Endothelial cell of umbilical vein (primary cell): Measurements from ENCODE around the gene SYCP3. TPM values are rescaled to one million over a fixed set of nuclear protein-coding genes. Genes with fewer than 3 reads are reported as not detected.

Experiments used
- BruUV-seq: library from RNA; stranded (reverse); fragments of 400-500 nt; replicated peaks from 2 replicates; lab custom pipeline; 2021; lab: Mats Ljungman, UMichigan
- CTCF ChIA-PET: fragments of 300-600, 350-600 bp; sonication (Branson Sonifier 250); formaldehyde crosslinking; loops from one replicate; lab custom pipeline; 2021; ENCODE audit warnings: antibody characterized with exemption, inconsistent platforms; lab: Charles Lee
- POLR2A ChIA-PET: fragments of 300-600, 350-600 bp; sonication (Branson Sonifier 250); formaldehyde crosslinking; loops from one replicate; lab custom pipeline; 2021; ENCODE audit warnings: antibody characterized with exemption, inconsistent platforms; lab: Charles Lee
- DNase-seq: peaks from one replicate; pipeline ENCODE4 v3.0.0-alpha.2; 2011; ENCODE audit warnings: low read depth, low spot score
- FAIRE-seq: peaks from 2 replicates; lab custom pipeline; 2011; peaks lifted over from hg19 to GRCh38; lab: Jason Lieb, UNC
- H2AFZ ChIP-seq: 2 replicates; pipeline ENCODE4 v1.6.0; 2012; ENCODE audit warnings: low read depth, low read length, control low read depth, inconsistent platforms
- H3K27ac ChIP-seq: 2 replicates; pipeline ENCODE4 v1.5.1; 2011; ENCODE audit warnings: low read depth, mild to moderate bottlenecking, control low read depth, low read length, moderate library complexity; ENCODE audit not compliant: insufficient read depth
- H3K27me3 ChIP-seq, 2 experiments: 2 replicates each; pipeline versions ENCODE4 v1.6.0 to v1.6.1; 2011; ENCODE audit warnings: low read length in 2 of 2, mixed read lengths in 1 of 2; ENCODE audit not compliant: control insufficient read depth in 2 of 2, insufficient read depth in 2 of 2
- H3K36me3 ChIP-seq, 2 experiments: 2 replicates in 1 of 2; 3 replicates in 1 of 2; pipeline ENCODE4 v1.5.1; 2011; ENCODE audit warnings: low read length in 2 of 2, mild to moderate bottlenecking in 1 of 2, moderate library complexity in 1 of 2; ENCODE audit not compliant: control insufficient read depth in 2 of 2, insufficient read depth in 2 of 2; ENCODE audit errors: extremely low read depth in 1 of 2
- H3K4me1 ChIP-seq: 3 replicates; pipeline ENCODE4 v1.5.1; 2011; ENCODE audit warnings: mild to moderate bottlenecking, low read length; ENCODE audit not compliant: control insufficient read depth, insufficient read depth; ENCODE audit errors: extremely low read depth
- H3K4me2 ChIP-seq: 2 replicates; pipeline ENCODE4 v1.6.1; 2011; ENCODE audit warnings: low read length, control low read depth, mixed read lengths; ENCODE audit not compliant: insufficient read depth
- H3K4me3 ChIP-seq, 3 experiments: fragments of 200-600 bp in 1 of 3; sonication (generic), shearing (Covaris generic) in 1 of 3; replicated peaks in 1 of 3; 2 replicates each; pipeline ENCODE4 v1.5.1; 2011 to 2016; ENCODE audit warnings: control low read depth in 3 of 3, low read length in 3 of 3, mild to moderate bottlenecking in 2 of 3, inconsistent platforms in 1 of 3, low read depth in 1 of 3, moderate library complexity in 1 of 3; ENCODE audit not compliant: insufficient read depth in 1 of 3
- H3K79me2 ChIP-seq: 2 replicates; pipeline ENCODE4 v1.6.0; 2012; ENCODE audit warnings: low read length, inconsistent platforms; ENCODE audit not compliant: control insufficient read depth, insufficient read depth
- H3K9ac ChIP-seq: replicated peaks from 2 replicates; pipeline ENCODE3; 2011; ENCODE audit warnings: low read length, control low read depth; ENCODE audit not compliant: insufficient read depth; ENCODE audit errors: extremely low read depth
- H3K9me1 ChIP-seq: replicated peaks from 3 replicates; pipeline ENCODE4 v1.6.0; 2011; ENCODE audit warnings: mild to moderate bottlenecking, low read length; ENCODE audit not compliant: control insufficient read depth, insufficient read depth; ENCODE audit errors: extremely low read depth
- H3K9me3 ChIP-seq: replicated peaks from 2 replicates; pipeline ENCODE4 v1.5.1; 2012; ENCODE audit warnings: low read length, inconsistent platforms; ENCODE audit not compliant: control insufficient read depth, insufficient read depth
- H4K20me1 ChIP-seq: replicated peaks from 2 replicates; pipeline ENCODE3; 2011; ENCODE audit warnings: mild to moderate bottlenecking, low read length; ENCODE audit not compliant: control insufficient read depth, insufficient read depth; ENCODE audit errors: extremely low read depth
- CTCF ChIP-seq, 2 donors: IDR thresholded peaks; 1 replicate in 1 of 2; 2 replicates in 1 of 2; pipeline ENCODE4 v1.5.1; 2011; ENCODE audit warnings: low read length in 2 of 2, mild to moderate bottlenecking in 2 of 2, moderate library complexity in 2 of 2, control low read depth in 1 of 2, inconsistent platforms in 1 of 2, low read depth in 1 of 2; ENCODE audit not compliant: insufficient read depth in 1 of 2; ENCODE audit errors: extremely low read depth in 1 of 2
- EZH2 ChIP-seq: IDR thresholded peaks from 2 replicates; pipeline ENCODE4 v1.6.1; 2012; ENCODE audit warnings: borderline replicate concordance, low read depth, mild to moderate bottlenecking, moderate library complexity, low read length, inconsistent platforms; ENCODE audit not compliant: severe bottlenecking
- FOS ChIP-seq: IDR thresholded peaks from 2 replicates; pipeline ENCODE4 v1.6.1; 2011; ENCODE audit warnings: mild to moderate bottlenecking, low read length, moderate library complexity, borderline replicate concordance; ENCODE audit not compliant: insufficient read depth
- GATA2 ChIP-seq: IDR thresholded peaks from 2 replicates; pipeline ENCODE4 v1.7.0; 2011; ENCODE audit warnings: low read depth, mild to moderate bottlenecking, moderate library complexity, mixed read lengths, low read length; ENCODE audit not compliant: insufficient read length, insufficient read depth
- JUN ChIP-seq: IDR thresholded peaks from 2 replicates; pipeline ENCODE4 v1.6.1; 2011; ENCODE audit warnings: borderline replicate concordance, low read depth; ENCODE audit not compliant: insufficient read length, insufficient read depth
- MAX ChIP-seq: IDR thresholded peaks from 2 replicates; pipeline ENCODE4 v1.6.1; 2011; ENCODE audit not compliant: insufficient read depth, insufficient read length
- MYC ChIP-seq: IDR thresholded peaks from one replicate; pipeline ENCODE4 v1.6.1; 2011; ENCODE audit warnings: mild to moderate bottlenecking, low read depth, low read length
- POLR2A ChIP-seq: IDR thresholded peaks from 2 replicates; pipeline ENCODE4 v1.6.1; 2012; ENCODE audit warnings: low read depth, mild to moderate bottlenecking, control low read depth, low read length
- POLR2AphosphoS5 ChIP-seq: IDR thresholded peaks from 2 replicates; pipeline ENCODE4 v1.6.1; 2012; ENCODE audit warnings: low read depth, mild to moderate bottlenecking, control low read depth, low read length, moderate library complexity; ENCODE audit not compliant: insufficient read depth
- dilution Hi-C: fragments of 300-500 bp; cut with MboI; formaldehyde crosslinking; loops from one replicate; pipeline ENCODE4 v1.15.0; 2019; ENCODE audit warnings: low sequenced_read_pairs; ENCODE audit not compliant: extremely low pct_ligation_motif_present
- intact Hi-C: fragments of 100-400 bp; cut with micrococcal nuclease; formaldehyde crosslinking; loops from one replicate; pipeline ENCODE4 v1.10.0; 2022
- polyA plus RNA-seq, 4 experiments: library from polyadenylated mRNA; depleted of rRNA in 3 of 4; stranded (reverse) in 3 of 4; unstranded in 1 of 4; fragments of >200 nt; gene quantifications; 2 replicates each; pipeline versions ENCODE4 v1.2.1 to v1.2.3, GENCODE V29; 2011 to 2012; ENCODE audit warnings: missing spikeins in 1 of 4
- total RNA-seq: library from RNA; stranded (reverse); gene quantifications from 2 replicates; pipeline ENCODE4 v1.2.3, GENCODE V29; 2021

The SYCP3 gene
- total and polyA plus RNA-seq, 2 donors (not counting 3 experiments of a cell fraction or from before 2014, with no cell fraction given), result 0.29 TPM; not detected in 1

DNA sequence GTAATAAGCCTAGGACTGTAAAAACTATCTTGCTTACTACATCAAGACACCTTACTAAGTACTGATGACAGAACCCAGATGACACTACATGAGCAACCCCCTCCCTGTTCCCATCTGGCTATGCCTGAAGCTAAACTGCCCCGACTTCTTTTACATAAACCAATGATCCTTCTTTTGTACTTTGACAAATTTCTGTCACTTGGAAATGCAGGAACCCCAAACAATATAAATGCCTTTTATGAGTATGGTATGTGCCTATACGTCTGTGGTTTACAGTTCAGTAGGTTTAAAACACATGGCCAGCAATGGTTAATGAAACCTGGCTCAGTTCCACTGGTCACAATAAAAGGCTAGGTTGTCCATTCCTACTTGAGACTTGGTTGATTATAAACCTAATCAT is 6.1 kb downstream of the SYCP3 start:
- no peak overlapping the region for H3K4me2 ChIP-seq
- H3K9me3 ChIP-seq, result no peaks in the 10 kb centered on the region
- no peak overlapping the region for H3K4me3 ChIP-seq
- no peaks in the 10 kb centered on the region for H3K9me1 ChIP-seq
- no peak overlapping the region for H3K9ac ChIP-seq
- no TSS peak for BruUV-seq
- DNase-seq, result no peak
- H2AFZ ChIP-seq, result no peak overlapping the region
- dilution Hi-C loops, result no loop called here
- no peaks in the 10 kb centered on the region for H3K27me3 ChIP-seq
- no peaks in the 10 kb centered on the region for H3K79me2 ChIP-seq
- no peak overlapping the region for H3K27ac ChIP-seq
- peaks cover 0 to 2% of the 10 kb centered on the region in 2 experiments for H3K36me3 ChIP-seq
- POLR2A ChIA-PET, result no interaction called here
- CTCF ChIA-PET, result interaction anchor here (0.8 to 1.5 kb wide), 3 partner anchors 10 to 26 kb away, joined by 3 to 4 read pairs (median 3); no protein-coding TSS in a partner anchor
- TF ChIP-seq EZH2 (no peak), POLR2AphosphoS5 (no peak), POLR2A (no peak), MAX (no peak), FOS (no peak), CTCF (IDR thresholded peaks at IDR 0.05; ENCODE audit: extremely low read depth in 1 of 2, insufficient read depth in 1 of 2, low read depth in 1 of 2, low read length in 2 of 2) (no peak), MYC (no peak), JUN (no peak), GATA2 (no peak)
- H3K4me1 ChIP-seq, result no peaks in the 10 kb centered on the region
- no peaks in the 10 kb centered on the region for H4K20me1 ChIP-seq
- intact Hi-C loops, result no loop called here
- no peak for FAIRE-seq
